Esophagus squamous epithelium (tissue), 4 donors: ENCODE measurements around the gene CACNG1.

Experiments used
- POLR2A ChIP-seq, 4 donors: fragments of 450-650 bp; IDR thresholded peaks; one replicate each; pipeline ENCODE4 v1.6.1; 2017; ENCODE audit warnings: antibody characterized with exemption in 4 of 4, mild to moderate bottlenecking in 4 of 4, moderate library complexity in 3 of 4
- TF ChIP-seq, protein P1 (sequence below), 6 experiments: fragments of 450-650 bp in 4 of 6; fragments of 200-600 bp in 2 of 6; sonication (generic) in 2 of 6; IDR thresholded peaks; one replicate each; pipeline ENCODE4 v1.5.1; 2016 to 2019; ENCODE audit warnings: antibody characterized with exemption in 6 of 6, mild to moderate bottlenecking in 4 of 6, moderate library complexity in 4 of 6

DNA sequence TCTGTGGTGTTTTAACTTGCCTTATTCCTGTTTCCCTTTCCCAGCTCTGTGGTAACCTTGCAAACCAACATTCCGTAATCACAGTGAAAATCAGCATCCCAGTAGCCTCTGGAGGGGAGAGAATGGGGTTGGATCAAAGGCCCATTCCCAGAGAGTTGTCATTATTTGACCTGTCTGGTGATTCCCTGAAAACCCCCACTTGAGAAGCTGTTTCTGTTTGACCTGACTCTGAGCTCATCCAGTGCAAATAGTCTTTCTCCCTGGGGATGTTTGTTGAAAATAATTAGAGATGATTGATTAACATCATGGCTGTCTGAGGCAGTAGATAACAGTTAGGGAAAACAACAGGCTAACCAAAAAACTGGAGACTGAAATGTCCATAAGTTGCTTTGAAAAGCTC is 3.0 kb downstream of the CACNG1 start:
- no peak for TF ChIP-seq POLR2A (IDR thresholded peaks at IDR 0.05)
- TF ChIP-seq, protein P1, sequence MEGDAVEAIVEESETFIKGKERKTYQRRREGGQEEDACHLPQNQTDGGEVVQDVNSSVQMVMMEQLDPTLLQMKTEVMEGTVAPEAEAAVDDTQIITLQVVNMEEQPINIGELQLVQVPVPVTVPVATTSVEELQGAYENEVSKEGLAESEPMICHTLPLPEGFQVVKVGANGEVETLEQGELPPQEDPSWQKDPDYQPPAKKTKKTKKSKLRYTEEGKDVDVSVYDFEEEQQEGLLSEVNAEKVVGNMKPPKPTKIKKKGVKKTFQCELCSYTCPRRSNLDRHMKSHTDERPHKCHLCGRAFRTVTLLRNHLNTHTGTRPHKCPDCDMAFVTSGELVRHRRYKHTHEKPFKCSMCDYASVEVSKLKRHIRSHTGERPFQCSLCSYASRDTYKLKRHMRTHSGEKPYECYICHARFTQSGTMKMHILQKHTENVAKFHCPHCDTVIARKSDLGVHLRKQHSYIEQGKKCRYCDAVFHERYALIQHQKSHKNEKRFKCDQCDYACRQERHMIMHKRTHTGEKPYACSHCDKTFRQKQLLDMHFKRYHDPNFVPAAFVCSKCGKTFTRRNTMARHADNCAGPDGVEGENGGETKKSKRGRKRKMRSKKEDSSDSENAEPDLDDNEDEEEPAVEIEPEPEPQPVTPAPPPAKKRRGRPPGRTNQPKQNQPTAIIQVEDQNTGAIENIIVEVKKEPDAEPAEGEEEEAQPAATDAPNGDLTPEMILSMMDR (IDR thresholded peaks at IDR 0.05), result no peak
